Activated T-cell treated with anti-CD3 and anti-CD28 coated beads, Interleukin-2, amount 50 U/mL, for 4 hours (primary cell): Measurements from ENCODE around the gene KDM3B. TPM values are rescaled to one million over a fixed set of nuclear protein-coding genes. Genes with fewer than 3 reads are reported as not detected.
A peak's percentile ranks its signal among the peaks of the same experiment; 100 is the strongest.

Experiments used
- ATAC-seq, 2 donors: fragments of 200-7000 bp; cut with Tn5 transposase; one replicate each; pipeline ENCODE4 v1.10.0; 2021
- DNase-seq: peaks from one replicate; pipeline ENCODE4 v3.0.0-alpha.2; 2020
- H3K27me3 Mint-ChIP-seq: one replicate; pipeline ENCODE4 v1.8.0; 2021; ENCODE audit warnings: low read depth, mixed read lengths
- H3K36me3 Mint-ChIP-seq: one replicate; pipeline ENCODE4 v1.8.0; 2022; ENCODE audit warnings: mixed read lengths; ENCODE audit not compliant: insufficient read depth
- H3K4me1 Mint-ChIP-seq: one replicate; pipeline ENCODE4 v1.8.0; 2021; ENCODE audit warnings: low read depth, mixed read lengths
- H3K4me3 Mint-ChIP-seq: one replicate; pipeline ENCODE4 v1.8.0; 2021; ENCODE audit warnings: mild to moderate bottlenecking, moderate library complexity, mixed read lengths
- H3K9me3 Mint-ChIP-seq: one replicate; pipeline ENCODE4 v1.8.0; 2021; ENCODE audit warnings: mixed read lengths
- total RNA-seq, 3 donors: library from RNA; stranded (reverse); gene quantifications; one replicate each; pipeline ENCODE4 v1.2.1, GENCODE V29; 2021

The KDM3B gene
- total RNA-seq, 3 donors from 2014 or later = 33.6 to 35.6 (median 34.4) TPM

DNA sequence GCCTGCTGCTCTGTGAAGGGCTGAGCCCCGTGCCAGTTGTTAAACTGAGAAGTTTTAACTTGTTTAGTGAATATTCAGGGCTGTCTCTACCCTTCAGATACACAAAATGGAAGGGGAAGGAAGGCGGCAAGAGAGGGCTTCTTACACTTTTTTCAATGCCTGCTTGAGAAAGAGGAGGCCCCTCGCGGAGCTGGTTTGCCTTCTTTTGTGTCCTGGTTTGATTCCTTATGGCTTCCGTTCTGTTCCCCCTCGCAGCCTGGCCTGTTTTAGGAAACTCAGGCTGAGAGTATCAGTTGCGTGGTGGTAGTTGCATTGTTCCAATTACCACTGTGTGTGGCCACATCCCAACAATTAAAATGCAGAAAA lies 13.4 kb upstream of the KDM3B start:
- ATAC-seq (no peak), DNase-seq (no peak)
- Mint-ChIP-seq H3K4me3 (peak overlapping the region; percentile 89), H3K4me1 (peaks cover 35% of the 10 kb centered on the region), H3K9me3 (no peaks in the 10 kb centered on the region), H3K36me3 (peaks cover 12% of the 10 kb centered on the region), H3K27me3 (no peaks in the 10 kb centered on the region)

DNA sequence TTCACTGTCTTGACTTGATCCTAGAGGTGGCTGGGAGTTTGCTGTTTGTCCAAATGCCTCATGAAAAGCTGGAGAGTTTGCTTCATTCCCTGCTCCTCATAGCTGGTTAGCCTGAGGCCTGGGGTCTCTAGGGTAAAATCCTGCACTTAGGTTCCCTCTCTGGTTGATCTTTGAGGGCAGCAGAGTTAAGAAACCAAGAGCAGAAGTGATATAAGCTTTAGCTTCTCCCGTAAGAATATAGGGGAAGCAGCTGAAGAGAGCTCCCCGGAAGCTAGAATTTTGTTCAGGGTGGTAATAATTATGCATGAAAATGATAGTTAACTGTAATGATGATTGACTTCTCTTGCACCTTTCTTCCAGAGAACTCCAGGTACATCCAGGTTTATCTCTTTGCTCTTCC lies 13.0 kb upstream of the KDM3B start:
- Mint-ChIP-seq H3K4me1 (peaks cover 35% of the 10 kb centered on the region), H3K36me3 (peaks cover 12% of the 10 kb centered on the region), H3K4me3 (peak overlapping the region; percentile 89), H3K9me3 (no peaks in the 10 kb centered on the region), H3K27me3 (no peaks in the 10 kb centered on the region)
- ATAC-seq = no peak
- no peak for DNase-seq

DNA sequence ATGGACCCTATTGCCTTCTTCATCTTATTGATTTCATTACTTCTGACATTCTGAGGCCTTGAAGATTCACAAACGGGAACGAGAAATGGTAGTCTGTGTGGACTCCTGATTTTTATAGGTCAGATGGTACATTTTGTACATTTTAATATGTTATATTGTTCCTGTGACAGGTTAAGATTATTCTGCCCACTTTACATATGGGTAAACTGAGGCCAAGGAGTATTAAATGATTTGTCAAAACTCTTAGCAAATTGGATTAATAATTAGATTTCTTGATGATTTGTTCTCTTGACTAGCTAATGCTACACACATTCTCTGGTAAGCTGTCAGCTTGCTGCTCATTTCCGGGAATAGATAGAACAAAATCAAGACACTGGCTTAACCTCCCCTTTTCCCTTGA lies 12.5 kb upstream of the KDM3B start:
- Mint-ChIP-seq H3K27me3 (no peaks in the 10 kb centered on the region), H3K4me1 (peaks cover 35% of the 10 kb centered on the region), H3K36me3 (peaks cover 12% of the 10 kb centered on the region), H3K4me3 (peak overlapping the region; percentile 89), H3K9me3 (no peaks in the 10 kb centered on the region)
- DNase-seq (no peak), ATAC-seq (no peak)

DNA sequence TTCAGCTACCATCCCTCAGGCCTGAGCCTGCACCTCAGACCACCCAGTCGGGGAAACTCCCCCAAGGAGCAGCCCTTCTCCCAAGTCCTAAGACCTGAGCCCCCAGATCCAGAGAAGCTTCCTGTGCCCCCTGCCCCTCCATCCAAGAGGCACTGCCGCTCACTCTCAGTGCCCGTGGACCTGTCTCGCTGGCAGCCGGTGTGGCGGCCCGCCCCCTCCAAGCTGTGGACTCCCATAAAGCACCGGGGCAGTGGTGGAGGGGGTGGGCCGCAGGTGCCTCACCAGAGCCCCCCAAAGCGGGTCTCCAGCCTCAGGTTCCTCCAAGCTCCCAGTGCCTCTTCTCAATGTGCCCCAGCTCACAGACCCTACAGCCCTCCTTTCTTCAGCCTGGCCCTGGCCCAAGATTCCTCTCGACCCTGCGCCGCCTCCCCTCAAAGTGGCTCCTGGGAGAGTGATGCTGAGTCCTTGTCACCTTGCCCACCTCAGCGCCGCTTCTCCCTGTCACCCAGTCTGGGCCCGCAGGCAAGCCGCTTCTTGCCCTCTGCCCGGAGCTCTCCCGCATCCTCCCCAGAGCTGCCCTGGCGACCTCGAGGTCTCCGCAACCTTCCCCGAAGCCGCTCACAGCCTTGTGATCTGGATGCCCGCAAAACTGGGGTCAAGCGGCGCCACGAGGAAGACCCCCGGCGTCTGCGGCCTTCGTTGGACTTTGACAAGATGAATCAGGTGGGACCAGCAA lies 7.4 kb upstream of the KDM3B start:
- Mint-ChIP-seq H3K9me3 (no peaks in the 10 kb centered on the region), H3K36me3 (peaks cover 39% of the 10 kb centered on the region), H3K27me3 (no peaks in the 10 kb centered on the region), H3K4me3 (no peak overlapping the region), H3K4me1 (peaks cover 16% of the 10 kb centered on the region)
- ATAC-seq (no peak), DNase-seq (no peak)

DNA sequence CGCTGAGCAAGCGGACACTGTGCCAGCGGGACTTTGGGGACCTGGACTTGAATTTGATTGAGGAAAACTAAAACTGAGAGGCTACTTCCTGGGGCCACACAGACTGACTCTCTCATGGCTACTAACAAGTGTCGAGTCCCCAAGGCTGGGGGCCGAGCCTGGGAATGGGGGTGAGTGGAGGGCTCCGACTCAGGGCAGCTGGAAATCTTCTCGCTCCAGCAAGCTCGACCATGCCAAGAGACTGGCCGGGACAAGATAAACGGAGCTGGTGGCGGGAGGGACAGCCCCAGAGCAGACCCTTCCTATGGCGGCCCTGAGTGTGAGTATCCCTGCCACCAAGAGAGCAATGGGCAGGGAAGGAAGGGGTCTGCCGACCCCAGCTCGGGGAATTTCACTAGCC lies 5.6 kb upstream of the KDM3B start:
- Mint-ChIP-seq H3K4me1 (peaks cover 9% of the 10 kb centered on the region), H3K9me3 (peaks cover 3% of the 10 kb centered on the region), H3K27me3 (no peaks in the 10 kb centered on the region), H3K36me3 (peaks cover 34% of the 10 kb centered on the region), H3K4me3 (no peak overlapping the region)
- no peak for ATAC-seq
- DNase-seq = no peak

DNA sequence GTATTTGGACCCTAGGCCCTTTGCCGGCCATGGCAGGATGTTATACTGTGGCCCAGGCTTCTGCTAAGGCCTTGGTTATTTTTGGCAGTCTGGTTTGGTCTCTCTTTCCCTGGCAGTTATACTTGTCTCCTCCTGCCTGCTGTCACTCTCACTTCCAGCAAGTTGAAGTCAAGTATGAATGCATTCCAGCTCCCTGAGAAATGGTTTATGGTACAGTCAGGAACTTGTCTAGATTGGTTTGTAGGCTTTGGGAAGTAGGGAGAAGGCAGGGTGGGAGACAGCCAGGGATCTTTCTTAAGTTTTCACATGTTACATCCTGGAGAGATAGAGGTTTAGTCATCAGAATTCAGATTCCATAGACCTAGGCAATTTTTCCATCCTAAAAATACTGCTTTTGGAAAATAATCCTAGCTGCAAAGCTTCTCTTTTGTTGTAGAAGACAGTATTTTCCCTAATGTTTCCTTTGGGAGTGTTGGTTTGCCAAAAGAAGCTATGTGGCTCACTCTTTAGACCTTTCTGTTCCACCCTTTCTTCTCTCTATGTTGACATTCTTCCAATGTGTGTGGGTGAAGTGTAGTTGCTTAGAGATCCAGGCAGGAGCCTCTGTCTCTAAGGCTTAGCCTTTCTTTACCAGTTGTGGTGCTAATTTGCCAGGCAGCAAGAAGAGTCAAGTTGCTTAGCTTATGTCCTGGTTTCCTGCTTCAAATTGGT lies 2.5 kb upstream of the KDM3B start:
- ATAC-seq = no peak
- DNase-seq = no peak
- Mint-ChIP-seq H3K36me3 (peaks cover 30% of the 10 kb centered on the region), H3K4me1 (peaks cover 27% of the 10 kb centered on the region), H3K9me3 (peaks cover 6% of the 10 kb centered on the region), H3K4me3 (no peak overlapping the region), H3K27me3 (no peaks in the 10 kb centered on the region)

DNA sequence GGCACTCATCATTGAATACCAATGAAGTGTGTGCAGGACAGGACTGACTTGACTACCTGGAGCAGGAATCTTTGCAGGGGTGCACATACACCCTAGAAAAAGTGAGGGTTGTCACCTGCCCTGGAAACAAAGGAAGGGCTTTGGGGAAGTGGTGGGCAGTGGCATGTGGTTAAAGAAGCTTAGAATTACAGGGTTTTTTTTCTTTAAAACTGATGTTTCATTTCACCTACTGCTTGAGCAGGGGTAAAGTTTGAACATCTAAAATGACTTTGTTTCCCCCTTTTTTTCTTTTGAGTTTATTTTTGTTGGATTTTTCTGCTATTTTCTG lies 2.0 kb upstream of the KDM3B start:
- no peak for DNase-seq
- H3K4me3 Mint-ChIP-seq = no peak overlapping the region
- peaks cover 6% of the 10 kb centered on the region for H3K9me3 Mint-ChIP-seq
- ATAC-seq = no peak
- no peaks in the 10 kb centered on the region for H3K27me3 Mint-ChIP-seq
- peaks cover 26% of the 10 kb centered on the region for H3K36me3 Mint-ChIP-seq
- peaks cover 33% of the 10 kb centered on the region for H3K4me1 Mint-ChIP-seq

DNA sequence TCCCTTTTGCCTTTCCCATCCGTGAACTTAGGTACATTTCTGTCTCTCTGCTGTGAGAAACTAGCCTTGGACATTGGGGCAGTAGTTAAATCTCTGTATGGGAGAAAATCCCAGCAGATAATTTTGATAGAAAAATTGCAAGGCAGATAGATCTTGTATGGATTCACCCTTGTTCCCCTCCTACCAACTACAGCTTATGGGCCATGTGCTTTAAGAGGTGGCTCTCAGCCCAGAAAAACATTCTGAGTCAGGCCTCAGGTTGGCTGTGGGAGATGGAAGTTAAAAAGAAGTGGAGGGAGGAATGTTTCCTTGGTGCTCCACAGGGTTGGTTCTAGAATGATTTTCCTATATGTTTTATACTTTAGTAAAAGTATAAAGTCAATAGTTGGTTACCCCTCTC lies 1.4 kb upstream of the KDM3B start:
- H3K4me3 Mint-ChIP-seq = no peak overlapping the region
- ATAC-seq = no peak

DNA sequence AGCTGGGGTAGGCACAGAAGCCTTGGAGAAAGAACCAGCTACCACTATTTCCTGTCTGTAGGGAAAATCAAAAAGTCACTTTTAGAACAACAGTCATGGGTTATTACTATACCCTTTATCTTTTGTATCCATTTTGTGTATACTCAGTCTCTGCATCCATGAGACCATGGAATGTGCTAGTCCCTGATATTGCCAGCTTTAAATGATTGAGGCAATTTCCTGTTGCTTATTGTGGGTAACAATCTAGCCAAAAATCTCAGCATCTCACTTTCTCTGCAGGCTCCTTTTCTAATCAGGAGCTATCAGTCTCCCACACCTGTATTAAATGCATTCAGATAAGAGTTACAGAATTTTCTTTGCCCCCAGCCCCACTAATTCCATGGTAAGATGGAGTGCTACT lies 968 bp upstream of the KDM3B start:
- peaks cover 6% of the 10 kb centered on the region for H3K9me3 Mint-ChIP-seq
- no peaks in the 10 kb centered on the region for H3K27me3 Mint-ChIP-seq
- peaks cover 42% of the 10 kb centered on the region for H3K4me1 Mint-ChIP-seq
- H3K4me3 Mint-ChIP-seq = peak overlapping the region; percentile 65
- peaks cover 19% of the 10 kb centered on the region for H3K36me3 Mint-ChIP-seq
- DNase-seq (no peak), ATAC-seq (no peak)

More for the DNA sequence above, 1.4 kb upstream of the KDM3B start:
- no peaks in the 10 kb centered on the region for H3K27me3 Mint-ChIP-seq
- no peak for DNase-seq
- H3K9me3 Mint-ChIP-seq = peaks cover 6% of the 10 kb centered on the region
- peaks cover 20% of the 10 kb centered on the region for H3K36me3 Mint-ChIP-seq
- peaks cover 38% of the 10 kb centered on the region for H3K4me1 Mint-ChIP-seq

DNA sequence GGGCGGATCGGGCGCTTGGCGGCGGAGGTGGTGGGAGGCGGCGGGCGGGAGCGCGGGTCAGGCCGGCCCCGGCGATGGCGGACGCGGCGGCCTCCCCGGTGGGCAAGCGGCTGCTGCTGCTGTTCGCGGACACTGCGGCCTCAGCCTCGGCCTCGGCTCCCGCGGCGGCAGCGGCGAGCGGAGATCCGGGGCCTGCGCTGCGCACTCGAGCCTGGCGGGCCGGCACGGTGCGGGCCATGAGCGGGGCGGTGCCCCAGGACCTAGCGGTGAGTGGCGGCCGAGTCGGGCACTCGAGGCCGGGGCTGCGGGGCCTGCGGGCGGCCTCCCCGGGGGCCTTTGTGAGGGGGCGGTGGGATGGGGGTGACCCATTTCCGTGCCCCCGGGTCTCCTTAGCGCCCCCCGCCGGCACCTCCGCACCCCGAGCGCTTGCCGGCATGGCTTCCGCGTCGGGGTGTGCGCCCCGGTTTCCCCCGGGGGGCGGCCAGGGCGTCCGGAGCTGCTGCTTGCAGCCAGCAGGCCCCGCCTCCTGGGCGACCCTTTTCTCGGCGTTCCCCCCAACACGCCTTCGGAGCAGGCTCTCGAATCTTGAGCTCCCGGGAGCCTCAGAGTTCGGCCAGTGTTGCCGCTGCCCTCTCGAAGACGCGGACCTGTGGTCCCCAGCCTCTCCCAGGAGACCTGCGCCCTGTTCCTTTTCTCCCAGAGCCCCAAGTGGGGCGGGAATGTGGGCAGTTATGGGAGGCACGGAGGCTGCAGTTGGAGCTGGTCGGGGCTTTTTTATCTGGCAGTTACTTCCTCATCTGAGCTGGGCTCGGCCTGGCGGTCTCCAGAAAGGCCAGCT lies 456 bp downstream of the KDM3B start:
- peak; percentile 66 for DNase-seq
- H3K36me3 Mint-ChIP-seq = peaks cover 10% of the 10 kb centered on the region
- H3K4me3 Mint-ChIP-seq = peak overlapping the region; percentile 91
- ATAC-seq = peak; percentile 55 to 59
- peaks cover 6% of the 10 kb centered on the region for H3K9me3 Mint-ChIP-seq
- no peaks in the 10 kb centered on the region for H3K27me3 Mint-ChIP-seq
- H3K4me1 Mint-ChIP-seq = peaks cover 45% of the 10 kb centered on the region

DNA sequence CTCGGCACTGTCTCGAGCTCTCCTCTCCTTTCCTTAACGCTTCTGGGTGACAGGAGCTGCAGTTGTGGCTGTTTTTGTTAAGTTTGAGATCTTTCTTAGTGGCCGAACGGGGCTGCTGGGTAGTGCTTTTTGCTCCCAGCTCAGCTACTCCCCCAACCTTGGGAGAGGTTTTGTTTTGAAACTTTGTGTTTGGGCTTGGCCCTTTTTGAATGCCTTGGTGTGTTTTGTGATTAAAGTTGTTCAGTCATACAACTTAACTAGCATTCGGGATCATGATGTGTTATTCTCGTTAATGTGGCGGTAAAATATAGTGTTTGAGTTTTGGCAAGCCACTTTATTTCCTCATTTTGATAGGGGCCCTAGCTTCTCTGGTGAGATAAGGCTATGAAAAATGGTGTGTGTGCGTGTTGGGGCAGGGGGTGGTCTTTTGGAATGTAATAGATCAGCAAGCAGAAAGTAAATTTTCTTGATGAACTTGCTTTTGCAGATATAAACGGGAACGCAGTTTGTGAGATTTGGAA lies 1.1 kb downstream of the KDM3B start:
- DNase-seq (no peak), ATAC-seq (no peak)
- Mint-ChIP-seq H3K9me3 (peaks cover 6% of the 10 kb centered on the region), H3K4me3 (peak overlapping the region; percentile 91), H3K4me1 (peaks cover 45% of the 10 kb centered on the region), H3K36me3 (peaks cover 5% of the 10 kb centered on the region), H3K27me3 (no peaks in the 10 kb centered on the region)

DNA sequence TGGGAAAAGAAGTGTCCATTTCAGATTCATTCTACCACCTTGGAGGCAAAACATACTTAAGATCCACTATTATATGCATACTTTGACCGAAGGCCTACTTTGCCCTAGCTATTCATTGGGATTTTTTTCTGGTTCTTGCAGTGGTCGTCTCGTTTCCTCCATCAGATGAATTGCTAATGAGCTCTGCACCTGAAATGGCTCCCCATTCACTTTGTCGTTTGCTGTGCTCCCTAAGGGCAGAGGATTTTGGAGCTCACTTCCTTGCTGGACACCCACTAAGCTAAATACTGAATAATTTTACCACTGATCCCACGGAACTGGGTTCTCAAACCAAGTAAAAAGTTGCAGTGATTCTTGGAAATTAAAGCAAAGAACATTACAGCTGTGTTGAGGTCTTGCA lies 1.9 kb downstream of the KDM3B start:
- Mint-ChIP-seq H3K36me3 (peaks cover 4% of the 10 kb centered on the region), H3K9me3 (peaks cover 6% of the 10 kb centered on the region), H3K4me3 (peak overlapping the region; percentile 91), H3K4me1 (peaks cover 46% of the 10 kb centered on the region), H3K27me3 (no peaks in the 10 kb centered on the region)
- DNase-seq (no peak), ATAC-seq (no peak)

DNA sequence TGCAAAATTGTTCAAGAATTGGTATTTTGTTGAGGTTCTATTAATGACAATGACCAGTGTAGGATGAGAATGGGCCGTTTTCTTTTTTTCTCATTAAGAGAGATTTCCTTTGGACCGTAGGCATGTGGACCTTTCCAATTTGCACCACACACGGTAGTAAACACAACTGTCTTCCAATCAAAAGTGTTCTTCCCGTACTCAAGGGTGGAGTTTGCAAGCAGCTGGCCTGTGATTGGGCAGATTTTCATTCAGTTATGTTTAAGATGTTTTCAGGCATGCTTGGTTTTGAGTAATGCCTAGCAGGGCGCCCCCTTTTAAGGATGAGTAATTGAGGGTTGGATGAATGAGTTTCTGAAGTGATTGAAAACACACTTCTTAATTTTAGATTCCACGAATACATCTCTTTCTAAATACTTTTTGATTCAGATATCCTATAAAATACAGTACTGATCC lies 2.5 kb downstream of the KDM3B start:
- Mint-ChIP-seq H3K27me3 (no peaks in the 10 kb centered on the region), H3K9me3 (peaks cover 6% of the 10 kb centered on the region), H3K36me3 (peaks cover 4% of the 10 kb centered on the region), H3K4me3 (peak overlapping the region; percentile 91), H3K4me1 (peaks cover 52% of the 10 kb centered on the region)
- DNase-seq (peak; percentile 29), ATAC-seq (peak; percentile 60 to 64)

DNA sequence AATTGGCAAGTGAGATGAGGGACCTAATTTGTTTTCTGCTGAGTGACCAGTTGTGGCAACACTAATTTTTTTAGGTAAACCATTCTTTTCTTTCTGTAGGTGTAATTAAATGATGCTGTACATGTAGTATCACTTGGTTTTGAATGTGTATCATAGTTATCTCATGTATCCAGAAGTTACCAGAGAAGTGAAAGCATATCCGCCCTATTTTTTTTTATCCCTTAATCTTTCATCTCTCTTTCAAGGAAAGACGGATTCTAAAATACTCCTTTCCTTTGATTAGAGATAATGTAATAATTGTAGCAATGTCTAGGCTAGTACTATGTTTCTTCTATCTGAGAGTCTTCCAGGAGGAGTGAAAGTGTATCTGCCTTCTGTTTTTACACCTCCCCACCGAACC lies 7.1 kb downstream of the KDM3B start:
- ATAC-seq (no peak), DNase-seq (no peak)
- Mint-ChIP-seq H3K27me3 (no peaks in the 10 kb centered on the region), H3K9me3 (no peaks in the 10 kb centered on the region), H3K36me3 (peaks cover 4% of the 10 kb centered on the region), H3K4me1 (peaks cover 45% of the 10 kb centered on the region), H3K4me3 (no peak overlapping the region)
